GM12873 (cell line): Measurements from ENCODE around the gene NFIX.

Source experiments
- TF ChIP-seq, protein P1 (sequence below): IDR thresholded peaks from 2 replicates; pipeline ENCODE4 v1.5.1; 2012; ENCODE audit warnings: low read depth, mild to moderate bottlenecking, moderate library complexity, low read length, control low read depth; ENCODE audit not compliant: insufficient read depth; ENCODE audit errors: missing control alignments

The NFIX gene

DNA sequence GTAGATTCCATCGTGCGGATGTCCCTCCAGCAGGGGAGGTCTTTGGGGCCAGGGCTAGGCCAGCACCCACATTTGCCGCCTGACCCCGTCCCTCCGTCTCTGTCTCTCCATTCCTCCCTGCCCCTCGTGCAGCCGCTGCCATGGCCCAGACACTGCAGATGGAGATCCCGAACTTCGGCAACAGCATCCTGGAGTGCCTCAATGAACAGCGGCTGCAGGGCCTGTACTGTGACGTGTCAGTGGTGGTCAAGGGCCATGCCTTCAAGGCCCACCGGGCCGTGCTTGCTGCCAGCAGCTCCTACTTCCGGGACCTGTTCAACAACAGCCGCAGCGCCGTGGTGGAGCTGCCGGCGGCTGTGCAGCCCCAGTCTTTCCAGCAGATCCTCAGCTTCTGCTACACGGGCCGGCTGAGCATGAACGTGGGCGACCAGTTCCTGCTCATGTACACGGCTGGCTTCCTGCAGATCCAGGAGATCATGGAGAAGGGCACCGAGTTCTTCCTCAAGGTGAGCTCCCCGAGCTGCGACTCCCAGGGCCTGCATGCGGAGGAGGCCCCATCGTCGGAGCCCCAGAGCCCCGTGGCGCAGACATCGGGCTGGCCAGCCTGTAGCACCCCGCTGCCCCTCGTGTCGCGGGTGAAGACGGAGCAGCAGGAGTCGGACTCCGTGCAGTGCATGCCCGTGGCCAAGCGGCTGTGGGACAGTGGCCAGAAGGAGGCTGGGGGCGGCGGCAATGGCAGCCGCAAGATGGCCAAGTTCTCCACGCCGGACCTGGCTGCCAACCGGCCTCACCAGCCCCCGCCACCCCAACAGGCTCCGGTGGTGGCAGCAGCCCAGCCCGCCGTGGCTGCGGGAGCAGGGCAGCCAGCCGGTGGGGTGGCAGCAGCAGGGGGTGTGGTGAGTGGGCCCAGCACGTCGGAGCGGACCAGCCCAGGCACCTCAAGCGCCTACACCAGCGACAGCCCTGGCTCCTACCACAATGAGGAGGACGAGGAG, 140.1 kb downstream of the NFIX start:
- TF ChIP-seq, protein P1, sequence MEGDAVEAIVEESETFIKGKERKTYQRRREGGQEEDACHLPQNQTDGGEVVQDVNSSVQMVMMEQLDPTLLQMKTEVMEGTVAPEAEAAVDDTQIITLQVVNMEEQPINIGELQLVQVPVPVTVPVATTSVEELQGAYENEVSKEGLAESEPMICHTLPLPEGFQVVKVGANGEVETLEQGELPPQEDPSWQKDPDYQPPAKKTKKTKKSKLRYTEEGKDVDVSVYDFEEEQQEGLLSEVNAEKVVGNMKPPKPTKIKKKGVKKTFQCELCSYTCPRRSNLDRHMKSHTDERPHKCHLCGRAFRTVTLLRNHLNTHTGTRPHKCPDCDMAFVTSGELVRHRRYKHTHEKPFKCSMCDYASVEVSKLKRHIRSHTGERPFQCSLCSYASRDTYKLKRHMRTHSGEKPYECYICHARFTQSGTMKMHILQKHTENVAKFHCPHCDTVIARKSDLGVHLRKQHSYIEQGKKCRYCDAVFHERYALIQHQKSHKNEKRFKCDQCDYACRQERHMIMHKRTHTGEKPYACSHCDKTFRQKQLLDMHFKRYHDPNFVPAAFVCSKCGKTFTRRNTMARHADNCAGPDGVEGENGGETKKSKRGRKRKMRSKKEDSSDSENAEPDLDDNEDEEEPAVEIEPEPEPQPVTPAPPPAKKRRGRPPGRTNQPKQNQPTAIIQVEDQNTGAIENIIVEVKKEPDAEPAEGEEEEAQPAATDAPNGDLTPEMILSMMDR = no peak

DNA sequence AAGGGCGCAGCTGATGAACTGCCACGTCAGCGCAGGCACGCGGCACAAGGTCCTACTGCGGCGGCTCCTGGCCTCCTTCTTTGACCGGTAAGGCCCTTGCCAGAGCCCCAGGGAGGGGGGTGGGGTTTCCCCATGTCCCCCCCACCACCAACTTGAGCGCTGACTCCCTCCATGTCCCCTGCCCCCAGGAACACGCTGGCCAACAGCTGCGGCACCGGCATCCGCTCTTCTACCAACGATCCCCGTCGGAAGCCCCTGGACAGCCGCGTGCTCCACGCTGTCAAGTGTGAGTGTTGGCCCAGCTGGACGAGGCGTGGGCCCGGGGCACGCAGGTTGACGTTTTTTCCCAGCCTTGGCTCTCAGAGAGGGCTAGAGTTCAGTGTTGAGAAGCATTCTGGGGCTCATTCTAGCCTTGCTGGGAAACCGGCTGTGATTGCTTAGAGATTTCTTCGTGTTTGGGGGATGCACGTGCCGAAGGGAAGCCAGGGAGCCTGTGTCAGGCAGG, 142.1 kb downstream of the NFIX start:
- TF ChIP-seq, protein P1 = no peak

DNA sequence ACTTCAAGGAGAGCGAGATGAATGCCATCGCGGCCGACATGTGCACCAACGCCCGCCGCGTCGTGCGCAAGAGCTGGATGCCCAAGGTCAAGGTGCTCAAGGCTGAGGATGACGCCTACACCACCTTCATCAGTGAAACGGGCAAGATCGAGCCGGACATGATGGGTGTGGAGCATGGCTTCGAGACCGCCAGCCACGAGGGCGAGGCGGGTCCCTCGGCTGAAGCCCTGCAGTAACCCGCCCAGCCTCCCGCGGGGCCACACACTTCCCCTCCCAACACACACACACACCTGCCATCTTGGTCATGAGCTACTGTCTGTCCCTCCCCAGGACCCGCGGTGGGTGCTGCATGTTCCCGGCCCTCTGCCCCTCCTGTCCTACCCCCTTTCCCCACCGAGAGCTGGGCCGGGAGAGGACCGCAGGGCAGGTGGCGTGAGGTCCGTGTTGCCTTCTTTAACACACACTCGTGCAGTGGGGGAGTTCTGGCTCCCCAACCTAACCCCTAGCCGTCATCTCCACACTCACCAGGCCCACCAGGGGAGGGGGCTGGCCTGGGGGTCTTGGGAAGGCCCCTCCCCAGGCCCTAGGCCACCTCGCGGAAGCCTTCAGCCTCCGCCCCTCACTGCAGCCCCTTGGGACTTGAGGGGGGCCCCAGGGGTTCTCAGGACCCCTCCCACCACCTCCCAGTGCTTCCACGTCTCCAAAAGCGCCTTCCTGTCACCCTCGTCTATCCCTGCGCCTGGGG, 143.1 kb downstream of the NFIX start:
- TF ChIP-seq, protein P1 = no peak

DNA sequence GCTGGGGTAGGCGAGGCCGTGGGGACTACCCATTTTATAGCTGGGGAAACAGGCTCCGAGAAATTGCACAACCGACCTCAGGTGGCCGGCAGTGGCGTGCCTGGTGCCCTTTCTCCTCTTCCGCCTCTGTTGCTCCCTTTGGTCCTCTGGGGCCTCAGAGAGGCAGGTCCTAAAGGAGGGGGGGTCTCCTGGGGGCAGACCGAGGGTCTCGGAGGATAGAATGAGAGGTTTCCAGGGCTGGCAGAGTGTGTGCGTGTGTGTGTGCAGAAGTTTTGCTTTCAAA, 143.6 kb downstream of the NFIX start:
- TF ChIP-seq, protein P1 = no peak

DNA sequence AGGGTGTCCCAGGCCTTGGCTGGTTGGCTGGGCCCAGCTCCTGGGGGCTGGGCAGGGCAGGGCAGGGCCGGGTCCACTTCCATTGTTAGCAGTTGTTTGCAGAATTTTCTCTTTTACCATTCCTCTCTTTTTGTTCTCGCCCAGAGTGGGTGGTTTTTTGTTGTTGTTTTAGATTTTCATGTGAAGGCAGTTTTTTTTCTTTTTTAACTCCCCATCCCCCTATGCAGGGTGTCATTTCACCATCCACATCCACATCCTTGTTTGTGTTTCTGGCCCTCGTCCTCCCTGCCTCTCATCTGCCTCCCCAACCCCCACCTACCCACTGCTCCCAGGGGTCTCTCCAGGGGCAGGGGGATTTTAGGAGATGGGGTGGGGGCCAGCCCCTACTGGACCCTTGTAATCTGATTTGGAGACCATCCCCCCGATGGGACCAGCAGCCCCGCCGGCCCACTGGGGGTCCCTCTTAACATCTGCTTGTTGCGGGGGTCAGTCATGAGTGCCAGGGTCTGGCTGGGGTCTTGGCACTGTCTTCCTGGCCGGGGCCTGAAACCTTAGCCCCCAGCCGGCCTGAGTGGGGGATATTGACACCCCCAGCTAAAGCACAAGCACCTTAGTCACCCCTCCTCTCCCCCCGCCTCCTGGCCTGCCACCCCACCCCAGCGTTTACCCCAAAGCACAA, 144.5 kb downstream of the NFIX start:
- TF ChIP-seq, protein P1 = no peak

DNA sequence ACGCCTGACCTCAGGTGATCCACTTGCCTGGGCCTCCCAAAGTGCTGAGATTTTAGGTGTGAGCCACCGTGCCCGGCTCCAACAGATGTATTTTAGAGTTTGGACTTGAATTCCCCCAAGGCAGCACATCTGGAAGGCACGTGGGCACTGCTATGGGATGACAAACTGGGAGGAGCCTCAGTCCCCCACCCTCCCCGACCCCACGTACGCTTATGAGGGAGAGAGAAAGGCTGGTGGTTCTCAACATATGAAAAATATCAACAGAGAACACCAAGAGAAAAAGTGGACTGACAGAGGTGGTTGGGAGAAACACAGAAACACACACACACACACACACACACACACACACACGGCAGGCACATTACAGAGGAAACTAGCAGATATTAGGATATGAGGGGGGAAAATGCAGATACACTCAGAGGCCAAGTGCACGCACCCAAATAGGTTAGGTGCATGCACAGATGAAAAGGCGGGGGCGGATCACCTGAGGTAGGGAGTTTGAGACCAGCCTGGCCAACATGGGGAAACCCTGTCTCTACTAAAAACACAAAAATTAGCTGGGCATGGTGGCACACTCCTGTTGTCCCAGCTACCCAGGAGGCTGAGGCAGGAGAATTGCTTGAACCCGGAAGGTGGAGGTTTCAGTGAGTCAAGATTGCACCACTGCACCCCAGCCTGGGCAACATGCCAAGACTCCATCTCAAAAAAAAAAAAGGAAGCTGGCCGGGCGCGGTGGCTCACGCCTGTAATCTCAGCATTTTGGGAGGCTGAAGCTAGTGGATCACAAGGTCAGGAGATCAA, 151.7 kb downstream of the NFIX start:
- TF ChIP-seq, protein P1 = no peak
